ENCODE measurements around the gene SRSF3.
"Not testable (repeated sequence)": the region's sequence is repeated elsewhere in the genome, so short reads cannot be mapped to it uniquely, and the experiment has no call there.

Gene SRSF3

DNA sequence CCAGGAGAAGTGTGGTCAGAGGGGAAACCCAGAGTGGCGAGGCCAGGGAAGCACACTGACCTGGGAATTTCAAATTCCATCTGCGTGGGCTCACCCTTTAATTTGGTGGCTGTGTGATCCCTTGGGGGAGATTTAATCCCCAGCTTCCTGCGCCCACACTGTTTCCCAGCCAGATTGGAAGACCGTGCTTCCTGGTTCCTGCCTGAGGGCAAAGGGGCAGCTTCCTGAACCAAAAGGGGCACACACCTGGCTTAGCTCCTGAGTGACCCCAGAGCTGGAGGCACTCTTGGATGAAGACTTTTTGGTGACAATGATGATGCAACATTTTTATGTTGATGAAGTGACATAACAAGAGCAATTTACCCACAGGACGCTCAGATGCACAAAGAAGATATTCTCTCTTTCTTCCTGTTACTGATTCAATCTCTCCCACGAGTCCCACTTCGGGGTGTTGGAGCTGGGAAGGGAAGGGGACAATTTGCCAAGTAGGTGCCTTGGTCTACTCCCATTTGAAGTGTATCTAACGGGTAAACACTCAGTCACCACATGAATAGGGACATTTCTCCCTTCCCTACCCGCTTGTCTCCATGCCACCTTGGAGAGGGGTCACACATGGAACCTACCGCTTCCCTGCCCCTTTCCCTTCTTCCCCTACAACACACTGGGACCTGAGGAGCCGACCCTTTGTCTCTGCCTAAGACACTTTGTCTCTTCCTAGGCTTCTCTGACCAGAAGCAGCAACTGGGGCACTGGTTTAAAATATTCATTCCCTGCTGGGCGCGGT, 55.7 kb downstream of the SRSF3 start:
- Histone ChIP-seq H3K27ac (peak overlapping the region; percentile 59 to 89 (median 76); a peak in 21 of 22 replicates), H3K4me2 (peak overlapping the region; percentile 80 to 97 (median 87)), H3K27me3 (no peaks in the 10 kb centered on the region)

DNA sequence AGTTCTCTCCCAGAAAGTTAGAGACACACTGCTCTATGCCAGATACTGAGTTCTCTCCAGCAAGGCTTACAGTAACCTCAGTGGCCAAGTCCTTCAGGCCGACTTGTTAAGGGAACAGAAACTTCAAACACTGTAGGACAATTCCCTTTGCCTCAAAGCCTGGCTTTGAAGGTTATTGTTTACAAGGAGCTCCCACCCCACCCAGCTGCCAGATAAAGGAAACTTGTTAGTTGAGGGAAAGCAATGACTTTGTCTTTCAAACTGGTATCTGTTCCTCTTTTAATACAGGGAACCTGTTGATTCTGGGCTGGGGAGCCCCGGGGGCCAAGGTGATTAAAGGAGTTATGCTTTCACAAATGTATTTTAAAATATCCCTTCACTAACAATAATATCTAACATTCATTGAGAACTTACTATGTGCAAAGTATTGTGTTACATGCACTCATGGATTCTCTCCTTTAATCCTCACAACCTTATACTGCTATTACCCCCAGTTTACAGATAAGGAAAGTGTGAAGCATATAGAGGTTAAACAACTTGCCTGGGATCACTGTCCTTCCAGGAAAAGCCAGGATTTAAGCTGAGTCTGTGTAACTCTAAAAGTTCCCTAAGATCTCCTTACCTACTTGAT, 56.8 kb downstream of the SRSF3 start:
- H3K36me3 ChIP-seq = no peaks in the 10 kb centered on the region
- peak overlapping the region; percentile 80 to 97 (median 87) for H3K4me2 ChIP-seq
- peak overlapping the region; percentile 11 to 72 (median 58); a peak in 19 of 22 replicates for H3K9ac ChIP-seq
- no peak for TF ChIP-seq Cebpa-rat (IDR thresholded peaks at IDR 0.05)
- H3K27ac ChIP-seq = peak overlapping the region; percentile 59 to 89 (median 76); a peak in 21 of 22 replicates
- no peaks in the 10 kb centered on the region for H3K9me3 ChIP-seq (replicated peaks in 1 of 11)
- H3K4me3 ChIP-seq = peak overlapping the region in 3 of 10 experiments; percentile 20 to 35 (median 24); a peak in 2 of 20 replicates
- no peaks in the 10 kb centered on the region for H3K27me3 ChIP-seq
- peaks cover 41 to 81% (median 76%) of the 10 kb centered on the region in 10 experiments for H3K4me1 ChIP-seq
- H4K20me1 ChIP-seq = no peaks in the 10 kb centered on the region

More for the DNA sequence above, 55.7 kb downstream of the SRSF3 start:
- Histone ChIP-seq H3K36me3 (no peaks in the 10 kb centered on the region), H3K9ac (peak overlapping the region; percentile 11 to 72 (median 58); a peak in 21 of 22 replicates), H3K4me3 (peak overlapping the region in 5 of 10 experiments; percentile 2 to 35 (median 9); a peak in 5 of 20 replicates), H3K9me3 (replicated peaks in 1 of 11) (no peaks in the 10 kb centered on the region), H3K4me1 (peaks cover 52 to 81% (median 77%) of the 10 kb centered on the region in 10 experiments), H4K20me1 (no peaks in the 10 kb centered on the region)
- TF ChIP-seq Cebpa-rat (IDR thresholded peaks at IDR 0.05) = peak in 10 of 11 experiments; percentile 40 to 95 (median 84); a peak in 17 of 22 replicates

DNA sequence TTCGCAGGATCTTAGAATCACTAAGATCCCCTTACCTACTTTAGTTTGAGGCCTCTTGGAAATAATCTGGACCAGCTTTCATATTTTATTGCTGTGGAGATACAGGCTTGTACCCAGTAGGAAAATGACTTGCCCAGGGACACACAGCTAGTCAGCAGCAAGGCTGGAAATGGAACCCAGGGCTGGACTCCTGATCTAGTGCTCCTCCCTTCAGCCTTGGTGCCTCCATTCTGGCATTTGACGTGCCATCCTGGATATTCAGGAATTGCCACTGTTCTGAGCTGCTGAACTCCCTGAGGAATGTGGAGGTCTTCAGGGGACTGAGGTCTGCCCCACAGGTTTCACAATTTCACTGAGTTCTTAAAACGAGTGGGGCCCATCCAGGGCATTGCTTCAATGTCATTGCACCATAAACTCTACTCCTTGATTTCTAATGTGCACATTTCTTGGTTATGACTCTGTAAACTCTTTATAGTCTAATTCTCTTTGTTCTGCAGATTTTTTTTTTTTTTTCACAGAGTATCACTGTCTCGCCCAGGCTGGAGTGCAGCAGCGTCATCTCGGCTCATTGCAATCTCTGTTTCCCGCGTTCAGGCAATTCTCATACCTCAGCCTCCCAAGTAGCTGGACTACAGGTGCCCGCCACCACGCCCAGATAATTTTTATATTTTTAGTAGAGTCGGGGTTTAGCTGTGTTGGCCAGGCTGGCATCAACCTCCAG, 57.7 kb downstream of the SRSF3 start:
- peak in 1 of 11 experiments; percentile 8; a peak in 1 of 22 replicates for TF ChIP-seq Cebpa-rat (IDR thresholded peaks at IDR 0.05)
- Histone ChIP-seq H3K4me2 (peak overlapping the region; percentile 80 to 97 (median 87); a peak in 21 of 22 replicates), H3K27ac (peak overlapping the region in 10 of 11 experiments; percentile 17 to 89 (median 76); a peak in 17 of 22 replicates), H3K9ac (peak overlapping the region in 4 of 11 experiments; percentile 2 to 72 (median 49); a peak in 5 of 22 replicates), H3K4me3 (no peak overlapping the region), H3K36me3 (no peaks in the 10 kb centered on the region), H3K9me3 (replicated peaks in 1 of 11) (no peaks in the 10 kb centered on the region), H4K20me1 (no peaks in the 10 kb centered on the region), H3K27me3 (no peaks in the 10 kb centered on the region), H3K4me1 (peaks cover 37 to 83% (median 79%) of the 10 kb centered on the region in 10 experiments)

DNA sequence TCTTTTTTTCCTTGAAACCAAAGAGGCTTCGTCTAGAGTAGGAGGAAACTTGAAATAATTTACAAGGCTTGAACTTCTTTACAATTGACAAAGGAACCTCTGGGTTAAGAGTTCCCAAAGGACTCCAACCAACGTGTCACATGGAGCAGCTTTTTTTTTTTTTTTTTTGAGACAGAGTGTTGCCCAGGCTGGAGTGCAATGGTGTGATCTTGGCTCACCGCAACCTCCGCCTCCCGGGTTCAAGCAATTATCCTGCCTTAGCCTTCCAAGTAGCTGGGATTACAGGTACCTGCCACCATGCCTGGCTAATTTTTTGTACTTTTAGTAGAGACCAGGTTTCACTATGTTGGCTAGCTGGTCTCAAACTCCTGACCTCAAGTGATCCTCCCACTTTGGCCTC, 60.3 kb downstream of the SRSF3 start:
- not testable (repeated sequence) for H3K27ac ChIP-seq; H3K4me3 ChIP-seq; H4K20me1 ChIP-seq; H3K36me3 ChIP-seq; H3K27me3 ChIP-seq; H3K9ac ChIP-seq; H3K9me3 ChIP-seq (replicated peaks in 1 of 11)
- Histone ChIP-seq H3K4me2 (peak overlapping the region in 8 of 11 experiments; percentile 32 to 96 (median 60); a peak in 14 of 22 replicates), H3K4me1 (peaks cover 36 to 92% (median 84%) of the 10 kb centered on the region in 10 experiments)
